Stromal cell of bone marrow (primary cell): ENCODE data around the gene CLCN1.

ENCODE experiments used
- DNase-seq: peaks from one replicate; pipeline ENCODE4 v3.0.0-alpha.2; 2012; ENCODE audit warnings: low read depth

CLCN1 gene

DNA sequence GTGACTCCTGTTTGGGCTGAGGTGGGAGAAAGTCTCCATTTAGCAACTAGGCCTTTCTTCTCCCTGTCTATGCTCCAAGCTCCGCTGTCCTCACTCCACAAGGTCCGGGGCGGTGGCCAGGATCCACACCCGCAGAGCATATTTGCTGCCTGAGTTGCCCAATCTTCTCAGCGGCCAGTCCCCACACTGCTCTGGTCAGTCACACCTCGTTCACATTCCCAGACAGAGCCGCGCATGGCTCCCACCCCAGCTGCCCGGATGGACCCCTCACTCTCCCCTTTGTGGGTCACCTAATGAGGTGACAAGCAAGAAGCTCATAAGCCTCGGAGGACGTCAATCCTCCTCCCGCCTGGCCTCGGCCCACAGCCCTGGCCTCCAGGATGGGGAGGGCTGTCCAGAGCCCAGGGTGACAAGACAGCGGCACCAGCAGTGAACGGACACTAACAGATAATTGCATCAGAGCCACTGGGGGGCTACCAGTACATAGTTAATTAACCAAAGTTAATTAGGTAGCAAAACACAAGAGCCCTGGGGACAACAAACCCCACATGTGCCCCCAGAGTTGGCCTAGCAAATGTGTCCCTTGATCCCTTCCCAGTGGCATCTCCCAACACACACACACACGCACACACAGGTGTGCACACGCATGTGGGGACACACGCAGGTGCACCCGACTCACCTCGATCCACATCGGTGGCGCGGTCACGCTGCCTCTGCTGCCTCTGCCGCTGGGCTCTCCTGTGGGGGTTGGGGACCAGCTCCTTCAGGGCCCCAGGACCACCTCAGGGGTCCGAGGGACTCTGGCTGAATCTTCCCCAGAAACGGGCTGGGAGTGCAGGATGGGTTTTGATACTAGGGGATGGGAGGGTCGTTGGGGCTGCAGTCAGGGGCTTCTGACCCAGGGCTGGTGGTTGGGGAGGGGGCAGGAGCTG is 81.0 kb downstream of the CLCN1 start:
- no peak for DNase-seq

DNA sequence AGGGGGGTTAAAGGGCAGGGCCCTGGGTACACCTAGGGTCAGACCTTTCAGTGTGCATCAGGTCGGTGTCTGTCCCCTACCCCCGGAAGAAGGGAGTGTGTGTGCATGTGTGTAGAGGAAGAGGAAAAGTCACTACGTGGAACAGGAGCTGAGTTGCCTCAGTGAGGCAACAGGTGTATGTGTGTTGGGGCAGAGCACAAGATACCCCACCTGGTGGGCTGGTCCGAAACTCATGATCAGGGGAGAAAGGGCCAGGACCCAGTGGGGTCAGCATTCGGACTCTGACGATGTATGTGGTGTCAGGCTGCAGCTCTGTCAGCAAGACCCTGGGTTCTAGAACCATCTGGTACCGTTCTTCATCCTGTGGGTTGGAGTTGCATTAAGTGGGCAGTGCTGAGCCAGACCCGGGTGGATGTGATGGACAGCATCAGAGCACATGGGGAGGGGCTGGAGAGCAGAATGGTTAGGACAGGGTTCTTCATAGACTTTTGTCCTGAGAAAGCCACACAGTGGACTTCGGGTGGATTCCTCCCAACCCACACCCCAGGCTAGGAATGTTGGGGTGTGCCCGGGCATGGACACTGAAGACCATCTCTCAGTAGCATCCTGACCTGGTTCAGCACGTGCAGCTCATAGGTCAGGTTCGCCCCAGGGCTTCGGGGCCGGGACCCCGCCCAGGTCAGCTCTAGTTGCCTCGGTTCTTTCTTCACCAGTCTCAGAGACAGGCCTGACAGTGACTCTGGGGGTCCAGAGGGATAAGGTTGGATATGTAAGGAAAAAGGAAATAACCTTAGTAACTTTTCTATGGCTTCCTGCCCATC is 82.0 kb downstream of the CLCN1 start:
- DNase-seq = no peak

DNA sequence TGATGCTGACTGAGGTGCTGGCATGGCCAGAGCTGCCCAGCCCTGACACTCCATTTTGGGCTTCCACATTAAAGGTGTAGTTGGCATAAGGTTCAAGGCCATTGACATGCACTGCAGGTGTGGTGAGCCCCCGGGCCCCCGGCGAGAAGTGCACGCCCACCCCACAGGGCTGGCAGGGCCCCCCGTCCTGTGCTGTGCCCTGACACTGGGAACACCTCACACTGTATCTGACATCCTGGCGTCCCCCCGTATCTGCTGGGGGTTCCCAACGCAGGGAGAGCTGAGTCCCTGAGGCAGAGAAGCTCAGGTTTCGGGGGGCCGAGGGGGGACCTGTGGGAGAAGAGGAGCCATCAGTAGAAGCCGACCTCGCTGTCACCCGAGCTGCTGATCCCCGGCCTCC is 82.7 kb downstream of the CLCN1 start:
- no peak for DNase-seq

DNA sequence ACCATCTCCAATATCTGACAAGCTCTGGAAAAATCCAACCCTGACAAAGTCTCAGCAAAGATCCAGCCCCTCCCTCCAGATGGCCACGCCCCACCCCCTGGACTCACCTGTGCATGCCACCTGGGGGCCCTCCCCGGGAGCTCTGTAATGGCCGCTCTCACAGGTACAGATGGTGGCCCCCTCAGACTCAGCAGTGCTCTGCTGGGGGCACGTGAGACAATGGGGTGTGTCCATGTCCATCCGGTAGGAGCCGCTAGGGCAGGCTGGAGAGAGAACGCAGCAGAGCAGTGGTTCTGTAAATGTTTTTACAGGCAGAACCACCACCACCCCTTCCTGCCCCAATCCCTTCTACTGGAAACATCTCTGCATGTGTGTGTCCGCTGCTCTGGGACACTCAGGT is 83.2 kb downstream of the CLCN1 start:
- no peak for DNase-seq

DNA sequence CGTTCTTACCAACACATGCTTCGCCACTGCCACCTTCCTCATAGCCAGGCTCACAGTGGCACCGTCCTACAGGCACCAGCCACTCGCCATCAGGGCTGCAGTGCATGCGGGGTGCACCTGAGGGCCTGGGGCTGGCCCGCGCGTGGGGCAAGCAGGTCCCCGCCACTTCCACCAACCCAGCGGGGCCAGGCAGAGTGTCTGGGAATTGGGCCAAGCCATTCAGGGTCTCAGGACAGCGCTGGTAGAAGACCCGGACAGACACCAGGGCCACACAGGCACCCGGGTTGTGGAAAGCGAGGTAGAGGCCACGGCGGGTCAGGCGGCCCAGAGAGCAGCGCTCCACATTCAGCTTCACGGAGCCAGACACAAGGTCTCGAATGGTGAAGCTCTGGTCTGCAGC is 83.7 kb downstream of the CLCN1 start:
- DNase-seq = no peak

DNA sequence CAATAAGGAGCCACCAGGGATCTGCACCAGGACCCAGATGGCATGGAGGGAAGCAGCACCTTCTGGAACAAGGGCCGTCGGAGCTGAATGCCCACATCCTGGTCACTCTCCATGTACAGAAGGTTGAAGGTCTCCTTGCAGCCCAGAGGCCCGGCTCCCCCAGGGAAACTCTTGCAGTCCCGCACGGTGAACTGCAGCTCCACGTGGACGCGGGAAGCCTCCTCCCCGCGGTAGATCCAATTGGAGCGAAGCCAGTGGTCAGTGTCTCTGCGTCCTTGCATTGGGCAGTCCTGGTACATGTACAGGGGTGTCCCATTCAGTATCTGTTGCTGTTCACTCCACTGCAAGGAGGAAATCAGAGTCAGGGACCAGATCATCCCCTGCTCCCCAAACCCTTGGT is 85.4 kb downstream of the CLCN1 start:
- DNase-seq = no peak
